H1 (cell line): ENCODE measurements around the gene MS4A18. TPM values are rescaled to one million over a fixed set of nuclear protein-coding genes. Genes with fewer than 3 reads are reported as not detected.

ENCODE experiments used
- RBBP5 ChIP-seq: IDR thresholded peaks from 2 replicates; pipeline ENCODE4 v1.7.1; 2012; ENCODE audit warnings: low read depth, mild to moderate bottlenecking, inconsistent platforms, low read length, moderate library complexity, borderline replicate concordance
- RFX5 ChIP-seq: IDR thresholded peaks from 2 replicates; pipeline ENCODE4 v1.6.1; 2011; ENCODE audit warnings: low read depth, low read length, improper control_type of control experiment, borderline replicate concordance
- SRF ChIP-seq: IDR thresholded peaks from 2 replicates; pipeline ENCODE4 v1.6.1; 2011; ENCODE audit warnings: mild to moderate bottlenecking, low read depth, low read length, moderate library complexity
- TAF7 ChIP-seq: optimal IDR thresholded peaks from 2 replicates; pipeline ENCODE3; 2011; ENCODE audit warnings: low read depth, mild to moderate bottlenecking, inconsistent platforms, low read length, moderate library complexity, borderline replicate concordance
- polyA plus RNA-seq, 7 experiments: library from polyadenylated mRNA; depleted of rRNA in 3 of 7; stranded (reverse) in 5 of 7; unstranded in 2 of 7; fragments of >200 nt in 5 of 7; fragments of 200-250 nt in 2 of 7; gene quantifications; 1 replicate in 5 of 7; 2 replicates in 1 of 7; 4 replicates in 1 of 7; pipeline versions ENCODE4 v1.2.1 to v1.2.3, GENCODE V29; 2011 to 2013; ENCODE audit warnings: missing spikeins in 2 of 7, mixed read lengths in 2 of 7
- total RNA-seq: library from RNA; stranded (reverse); fragmentation: NEBNext Ultra II Directional; extraction: Animal tissue kit (Norgen Biotek cat#: 25700); gene quantifications from 2 replicates; pipeline ENCODE4 v1.2.1, GENCODE V29; 2021
- TF ChIP-seq, protein P1 (sequence below): IDR thresholded peaks from 2 replicates; pipeline ENCODE4 v1.6.1; 2012; ENCODE audit warnings: inconsistent platforms

Gene MS4A18
- total and polyA plus RNA-seq, 2 of the 8 experiments (the other 6 are each of a cell fraction or from before 2014, with no cell fraction given): not detected

DNA sequence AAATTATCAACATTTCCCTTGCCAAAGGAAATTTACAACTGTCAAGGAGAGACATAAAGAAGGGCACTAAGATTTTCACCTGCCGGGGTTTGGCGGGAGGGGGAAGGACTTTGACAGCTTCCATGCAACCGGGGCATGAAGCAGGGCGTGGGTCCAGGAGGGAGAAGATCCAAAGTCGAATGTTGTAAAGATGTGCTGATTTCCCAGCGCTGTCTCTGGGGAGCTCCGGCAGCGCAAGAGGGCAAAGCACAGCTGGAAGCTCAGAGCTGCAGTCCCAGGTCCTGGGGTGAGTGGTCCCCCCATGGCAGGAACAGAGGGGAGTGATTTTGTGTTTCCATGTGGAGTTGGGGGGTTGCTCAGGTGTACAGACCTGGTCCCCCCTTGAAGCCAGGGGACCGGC lies 60.6 kb downstream of the MS4A18 start, which contains the start of gene MS4A10 (continued):
- TF ChIP-seq RFX5 (no peak), SRF (no peak), TAF7 (no peak), RBBP5 (no peak)
- TF ChIP-seq, protein P1, sequence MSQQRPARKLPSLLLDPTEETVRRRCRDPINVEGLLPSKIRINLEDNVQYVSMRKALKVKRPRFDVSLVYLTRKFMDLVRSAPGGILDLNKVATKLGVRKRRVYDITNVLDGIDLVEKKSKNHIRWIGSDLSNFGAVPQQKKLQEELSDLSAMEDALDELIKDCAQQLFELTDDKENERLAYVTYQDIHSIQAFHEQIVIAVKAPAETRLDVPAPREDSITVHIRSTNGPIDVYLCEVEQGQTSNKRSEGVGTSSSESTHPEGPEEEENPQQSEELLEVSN: no peak
